Measurements from ENCODE around the gene COL5A2.

- TF ChIP-seq CTCF (IDR thresholded peaks at IDR 0.05) (no peak), POLR2AphosphoS5 (IDR thresholded peaks at IDR 0.05) (no peak), POLR2A (IDR thresholded peaks at IDR 0.05) (no peak)
Observed at GRCh38 chr2:189037518-189037917, 142.0 kb downstream of the COL5A2 start.

All from upper lobe of left lung (tissue), 4 donors.